ENCODE data around the gene METTL6. TPM values are rescaled to one million over a fixed set of nuclear protein-coding genes. Genes with fewer than 3 reads are reported as not detected.

The METTL6 gene
- total RNA-seq, 1 experiment from 2014 or later = 25.6 TPM

- H3K14ac ChIP-seq (ENCODE audit: insufficient read depth, low read length) = no peak overlapping the region
- H3K27ac ChIP-seq (ENCODE audit: insufficient read length, low read depth, low read length) = no peak overlapping the region
- Mint-ChIP-seq H3K9me3 (no peaks in the 10 kb centered on the region), H3K36me3 (ENCODE audit: insufficient read depth in 1 of 3, low read depth in 3 of 3) (no peaks in the 10 kb centered on the region), H3K27ac (no peak overlapping the region), H3K27me3 (ENCODE audit: low read depth) (peaks cover 3% of the 10 kb centered on the region; the same call in 1 of the 2 replicates), H3K4me1 (peaks cover 18 to 26% of the 10 kb centered on the region in 2 experiments), H3K4me3 (no peak overlapping the region)
- no peaks in the 10 kb centered on the region for H4K20me1 ChIP-seq (ENCODE audit: control insufficient read depth, insufficient read depth, insufficient read length)
- no peak overlapping the region for H3K4me2 ChIP-seq (ENCODE audit: insufficient read depth, insufficient read length, low read length)
- H3K56ac ChIP-seq (ENCODE audit: insufficient read length, low read depth, low read length) = no peak overlapping the region
- no peak overlapping the region for H3K9ac ChIP-seq (ENCODE audit: extremely low read depth, insufficient read length, low read length)
- no peak overlapping the region for H4K5ac ChIP-seq (ENCODE audit: insufficient read length, low read depth, low read length)
- no peaks in the 10 kb centered on the region for H3K23me2 ChIP-seq (ENCODE audit: insufficient read length, low read depth, low read length, poor library complexity, severe bottlenecking)
- WGBS (ENCODE audit: extremely low coverage, insufficient read length, low lambda C conversion rate) = no CpG with 5 or more reads among the region's 11 CpGs
- no peak for TF ChIP-seq CTCF (conservative IDR thresholded peaks at IDR 0.05)
- no peaks in the 10 kb centered on the region for H3K79me2 ChIP-seq (ENCODE audit: insufficient read depth, low read length)
- no peak overlapping the region for H2BK20ac ChIP-seq (ENCODE audit: low read depth, low read length, poor library complexity, severe bottlenecking)
- no peak overlapping the region for H3T11ph ChIP-seq (ENCODE audit: low read length)
- no peaks in the 10 kb centered on the region for H3K9me3 ChIP-seq (ENCODE audit: control insufficient read depth, low read depth, low read length)
- no peak overlapping the region for H2AK5ac ChIP-seq (ENCODE audit: insufficient read length, low read length)
- H2BK12ac ChIP-seq (ENCODE audit: insufficient read length, low read depth, low read length) = no peak overlapping the region
- H2AFZ ChIP-seq (ENCODE audit: low read length) = no peak overlapping the region
- H2BK120ac ChIP-seq (ENCODE audit: low read depth, low read length, poor library complexity, severe bottlenecking) = no peak overlapping the region
- no peaks in the 10 kb centered on the region for H3K79me1 ChIP-seq (ENCODE audit: insufficient read depth, low read depth, low read length, poor library complexity, severe bottlenecking)
- H2BK5ac ChIP-seq (ENCODE audit: insufficient read length, low read length) = no peak overlapping the region
- DNase-seq = peak; percentile 45
- H3K4ac ChIP-seq (ENCODE audit: low read depth, low read length) = no peak overlapping the region
- no peak overlapping the region for H3K23ac ChIP-seq (ENCODE audit: insufficient read length, low read depth, low read length)
- H3K27me3 ChIP-seq (ENCODE audit: insufficient read depth, low read length) = no peaks in the 10 kb centered on the region; the same call in 1 of the 2 replicates
- no peak overlapping the region for H3K18ac ChIP-seq (ENCODE audit: insufficient read length, low read depth, low read length)
- H2BK15ac ChIP-seq (ENCODE audit: low read depth, low read length) = no peak overlapping the region
- H4K91ac ChIP-seq (ENCODE audit: insufficient read length, low read depth, low read length) = no peak overlapping the region
- H3K4me1 ChIP-seq (ENCODE audit: insufficient read depth, low read length) = no peaks in the 10 kb centered on the region; the same call in 1 of the 2 replicates
- H4K8ac ChIP-seq (replicated peaks; ENCODE audit: insufficient read length, low read depth, low read length) = no peak overlapping the region
These were observed 65.7 kb downstream of the METTL6 start for GRCh38 chr3:15361494-15362214.
